Testis (tissue), 2 donors: ENCODE data around the gene CUX1.

Experiments used
- POLR2A ChIP-seq: fragments of 450-650 bp; IDR thresholded peaks from one replicate; pipeline ENCODE4 v1.6.1; 2017; ENCODE audit warnings: antibody characterized with exemption, mild to moderate bottlenecking, moderate library complexity
- TF ChIP-seq, protein P1 (sequence below), 3 experiments: fragments of 450-650 bp in 2 of 3; fragments of 200-600 bp in 1 of 3; sonication (generic) in 1 of 3; IDR thresholded peaks; one replicate each; pipeline ENCODE4 v1.5.1; 2016 to 2019; ENCODE audit warnings: antibody characterized with exemption in 3 of 3, mild to moderate bottlenecking in 2 of 3, moderate library complexity in 1 of 3

DNA sequence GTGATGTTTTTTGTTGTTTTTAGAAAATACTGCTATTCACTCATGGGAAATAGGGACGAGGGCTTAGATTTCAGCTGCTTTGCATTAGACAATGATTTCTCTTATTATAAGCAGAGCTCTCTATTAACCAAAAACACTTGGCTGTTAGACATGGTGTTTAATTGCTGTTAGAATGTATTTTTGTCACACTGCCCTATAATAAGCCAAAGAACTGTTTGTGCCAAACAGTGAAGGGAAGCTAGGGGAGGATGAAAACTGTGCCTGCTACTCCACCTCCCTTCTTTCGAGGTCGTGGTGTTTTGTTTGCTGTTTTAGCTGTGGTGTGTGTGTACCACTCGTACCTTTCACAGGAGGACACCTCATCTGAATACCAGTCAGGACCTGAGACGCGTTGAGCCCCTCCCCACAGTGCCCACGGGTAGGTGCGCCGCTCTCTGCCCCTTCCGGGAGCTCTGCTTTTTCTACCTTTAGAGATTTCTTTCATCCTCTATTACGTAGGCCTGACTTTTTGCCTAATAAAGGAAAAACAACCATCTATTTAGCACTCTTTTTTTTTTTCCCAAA, 57.9 kb downstream of the CUX1 start:
- TF ChIP-seq POLR2A, result no peak
- TF ChIP-seq, protein P1, sequence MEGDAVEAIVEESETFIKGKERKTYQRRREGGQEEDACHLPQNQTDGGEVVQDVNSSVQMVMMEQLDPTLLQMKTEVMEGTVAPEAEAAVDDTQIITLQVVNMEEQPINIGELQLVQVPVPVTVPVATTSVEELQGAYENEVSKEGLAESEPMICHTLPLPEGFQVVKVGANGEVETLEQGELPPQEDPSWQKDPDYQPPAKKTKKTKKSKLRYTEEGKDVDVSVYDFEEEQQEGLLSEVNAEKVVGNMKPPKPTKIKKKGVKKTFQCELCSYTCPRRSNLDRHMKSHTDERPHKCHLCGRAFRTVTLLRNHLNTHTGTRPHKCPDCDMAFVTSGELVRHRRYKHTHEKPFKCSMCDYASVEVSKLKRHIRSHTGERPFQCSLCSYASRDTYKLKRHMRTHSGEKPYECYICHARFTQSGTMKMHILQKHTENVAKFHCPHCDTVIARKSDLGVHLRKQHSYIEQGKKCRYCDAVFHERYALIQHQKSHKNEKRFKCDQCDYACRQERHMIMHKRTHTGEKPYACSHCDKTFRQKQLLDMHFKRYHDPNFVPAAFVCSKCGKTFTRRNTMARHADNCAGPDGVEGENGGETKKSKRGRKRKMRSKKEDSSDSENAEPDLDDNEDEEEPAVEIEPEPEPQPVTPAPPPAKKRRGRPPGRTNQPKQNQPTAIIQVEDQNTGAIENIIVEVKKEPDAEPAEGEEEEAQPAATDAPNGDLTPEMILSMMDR (IDR thresholded peaks at IDR 0.05), result no peak
